HG03342 (cell line): Measurements from ENCODE around the gene EMSY.
"Not testable (repeated sequence)": the region's sequence is repeated elsewhere in the genome, so short reads cannot be mapped to it uniquely, and the experiment has no call there.

Source experiments
- ATAC-seq: cut with Tn5 transposase; IDR thresholded peaks from one replicate; pipeline ENCODE4 v1.9.1; 2021; ENCODE audit warnings: mild to moderate bottlenecking, moderate library complexity; ENCODE audit not compliant: unreplicated experiment

Gene EMSY

GRCh38 chr11:76562541-76562940 is 117.7 kb downstream of the EMSY start:
- no peak for ATAC-seq

GRCh38 chr11:76564364-76564763 is 119.5 kb downstream of the EMSY start:
- ATAC-seq, result no peak

DNA sequence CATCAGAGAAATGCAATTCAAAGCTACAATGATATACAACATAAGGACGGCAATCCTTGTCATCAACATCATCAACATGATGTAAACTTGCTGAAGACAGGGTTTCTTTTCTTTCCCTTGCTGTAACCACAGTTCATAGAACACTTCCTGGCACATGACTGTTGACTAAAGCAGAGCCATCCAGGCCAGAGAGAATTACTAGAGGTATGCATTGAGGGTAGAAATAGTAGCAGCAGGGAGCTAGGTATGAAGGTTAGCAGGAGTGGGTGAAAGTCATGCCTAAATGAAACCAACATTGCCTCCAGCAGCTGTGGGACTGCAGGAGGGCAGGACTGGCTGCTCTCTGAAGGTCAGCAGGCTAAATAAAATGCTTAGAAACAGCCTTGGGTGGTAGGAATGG is 122.0 kb downstream of the EMSY start:
- ATAC-seq, result no peak

DNA sequence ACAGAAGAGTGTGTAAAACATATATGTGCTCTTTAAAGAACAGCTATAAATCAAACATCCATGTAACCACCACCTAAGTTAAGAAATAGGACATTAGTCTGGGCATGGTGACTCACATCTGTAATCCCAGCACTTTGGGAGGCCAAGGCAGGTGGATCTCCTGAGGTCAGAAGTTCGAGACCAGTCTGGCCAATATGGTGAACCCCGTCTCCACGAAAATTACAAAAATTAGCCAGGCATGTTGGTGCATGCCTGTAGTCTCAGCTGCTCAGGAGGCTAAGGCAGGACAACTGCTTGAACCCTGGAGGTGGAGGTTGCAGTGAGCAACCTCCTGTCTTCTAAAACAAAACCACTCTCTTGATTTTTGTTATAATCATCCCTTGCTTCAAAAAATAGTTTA is 122.4 kb downstream of the EMSY start:
- ATAC-seq, result no peak

GRCh38 chr11:76568139-76568538 is 123.3 kb downstream of the EMSY start:
- no peak for ATAC-seq

DNA sequence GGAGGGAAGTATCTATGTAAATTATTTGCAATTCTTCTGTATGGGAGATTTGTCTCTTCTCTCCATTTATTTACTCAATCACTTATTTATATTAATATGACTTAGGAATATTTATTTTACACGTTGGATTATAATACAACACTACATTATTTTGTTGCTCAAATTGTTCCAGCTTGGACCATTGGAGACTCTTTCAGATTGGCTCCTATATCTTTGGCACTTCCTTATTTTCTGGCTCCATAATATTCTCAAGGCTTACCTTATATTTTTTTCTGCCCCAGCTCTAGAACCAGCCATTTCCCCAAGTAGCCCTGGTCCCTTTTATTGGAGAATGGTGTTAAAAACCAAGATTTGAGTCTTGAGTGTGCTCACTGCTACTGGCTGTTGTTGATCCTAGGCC is 123.8 kb downstream of the EMSY start:
- no peak for ATAC-seq

DNA sequence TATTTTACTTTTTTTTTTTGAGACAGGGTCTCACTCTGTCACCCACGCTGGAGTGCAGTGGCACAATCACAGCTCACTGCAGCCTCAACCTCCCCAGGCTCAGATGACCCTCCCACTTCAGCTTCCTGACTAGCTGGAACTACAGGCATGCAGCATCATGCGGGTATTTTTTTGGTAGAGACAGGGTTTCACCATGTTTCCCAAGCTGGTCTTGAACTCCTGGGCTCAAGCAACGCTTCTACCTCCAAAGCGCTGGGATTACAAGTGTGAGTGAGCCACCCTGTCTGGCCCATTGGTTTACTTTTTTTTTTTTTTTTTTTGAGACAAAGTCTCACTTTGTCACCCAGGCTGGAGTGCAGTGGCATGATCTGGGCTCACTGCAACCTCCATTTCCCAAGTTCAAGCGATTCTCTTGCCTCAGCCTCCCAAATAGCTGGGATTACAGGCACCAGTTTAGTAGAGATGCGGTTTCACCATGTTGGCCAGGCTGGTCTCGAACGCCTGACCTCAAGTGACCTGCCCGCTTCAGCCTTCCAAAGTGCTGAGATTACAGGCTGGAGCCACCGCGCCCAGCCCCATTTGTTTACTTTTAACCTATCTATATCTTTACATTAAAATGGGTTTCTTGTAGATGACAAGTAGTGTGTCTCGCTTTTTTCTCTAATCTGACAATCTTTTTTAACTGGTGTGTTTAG is 127.5 kb downstream of the EMSY start:
- ATAC-seq, result not testable (repeated sequence)

GRCh38 chr11:76574406-76574805 is 129.6 kb downstream of the EMSY start:
- no peak for ATAC-seq

DNA sequence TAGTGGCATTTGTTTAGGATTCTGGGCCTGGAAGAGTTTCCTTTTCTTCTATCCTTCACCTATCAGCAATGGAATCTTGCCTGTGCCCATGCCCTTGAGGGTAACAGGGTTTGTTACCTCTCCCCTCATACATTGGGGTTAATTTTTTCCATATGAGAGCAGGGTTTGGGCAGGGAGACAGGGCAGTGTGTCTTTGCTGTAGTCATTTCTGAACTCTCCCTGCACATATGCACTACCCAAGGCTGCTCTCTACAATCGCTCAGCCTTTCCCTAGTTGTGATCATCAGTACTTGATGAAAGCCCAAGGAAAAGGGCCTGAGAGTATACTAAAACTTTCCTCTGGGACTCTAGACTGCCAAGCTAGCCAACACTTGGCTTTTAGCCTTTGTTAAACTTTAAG is 130.1 kb downstream of the EMSY start:
- no peak for ATAC-seq

DNA sequence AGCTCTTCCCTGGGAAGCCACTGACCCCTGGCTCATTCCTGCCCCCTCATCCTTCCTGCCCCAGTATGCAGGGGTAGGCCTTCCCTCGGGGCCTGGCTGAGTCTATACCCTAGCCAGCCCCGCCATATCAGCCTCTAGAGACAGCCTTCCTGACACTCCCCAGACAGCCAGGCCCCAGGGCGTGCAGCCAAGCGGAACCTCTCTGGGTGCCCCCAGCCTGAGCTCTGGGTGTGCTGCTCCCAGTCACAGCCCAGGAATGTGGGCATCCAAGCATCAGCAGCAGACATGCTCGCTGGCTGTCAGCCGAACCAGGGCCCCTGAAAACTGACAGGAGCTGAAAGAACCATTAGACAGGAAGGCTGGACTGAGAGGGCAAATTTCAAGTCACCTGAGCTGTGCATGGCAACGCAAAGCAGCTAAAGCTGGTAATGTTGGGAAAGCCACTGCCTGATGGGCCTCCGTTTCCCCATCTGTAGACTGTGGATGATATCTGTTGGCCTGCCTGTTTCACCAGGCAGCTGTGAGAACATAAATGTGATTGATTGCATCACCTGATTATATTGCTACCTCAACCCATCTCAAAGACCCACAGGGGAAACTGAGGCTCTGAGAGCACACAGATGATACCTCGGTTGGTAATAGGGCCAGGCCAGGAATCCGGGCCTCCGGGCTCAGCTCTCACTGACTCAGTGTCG is 132.6 kb downstream of the EMSY start:
- no peak for ATAC-seq

- ATAC-seq, result no peak
Measured at GRCh38 chr11:76577921-76578653, 133.3 kb downstream of the EMSY start.

DNA sequence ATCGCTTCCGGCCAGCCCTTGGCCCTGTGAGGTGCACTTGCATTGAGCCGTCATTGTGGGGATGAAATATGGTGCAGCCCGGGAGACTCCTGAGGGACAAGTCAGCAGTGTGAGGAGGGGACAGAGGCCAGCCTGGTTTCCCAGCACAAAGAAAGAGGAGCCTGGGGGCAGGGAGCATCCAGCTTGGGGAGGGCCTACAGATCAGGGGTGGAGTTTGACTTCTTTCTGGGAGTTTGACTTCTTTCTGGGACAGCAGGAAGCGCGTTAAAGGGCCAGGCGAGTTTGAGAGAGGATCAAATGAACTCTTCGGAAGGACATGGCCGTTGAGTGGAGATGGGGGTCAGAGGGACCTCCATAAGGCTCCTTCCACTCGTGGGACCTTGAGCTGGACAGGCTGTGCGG is 133.8 kb downstream of the EMSY start:
- ATAC-seq, result no peak

- no peak for ATAC-seq
Measured at GRCh38 chr11:76579056-76579751, 134.4 kb downstream of the EMSY start.

DNA sequence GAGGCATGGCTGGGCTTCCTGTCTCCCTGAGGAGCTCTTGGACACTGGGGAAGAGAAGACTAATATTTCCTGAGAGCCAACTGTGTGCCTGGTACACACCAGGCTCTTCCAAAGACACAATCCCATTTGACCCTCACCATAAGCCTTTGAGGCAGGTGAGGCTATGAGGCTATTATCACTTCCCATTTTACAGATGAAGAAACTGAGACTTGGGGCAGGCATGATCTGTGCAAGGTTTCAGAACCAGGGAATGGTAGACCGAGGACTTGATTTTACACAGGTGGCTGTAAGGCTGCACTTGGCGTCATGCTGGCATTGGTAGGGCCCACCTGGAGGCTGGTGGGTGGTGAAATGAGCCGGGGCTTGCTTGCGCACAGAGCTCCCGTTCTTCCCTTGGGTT is 134.9 kb downstream of the EMSY start:
- no peak for ATAC-seq

- not testable (repeated sequence) for ATAC-seq
Measured at GRCh38 chr11:76582471-76582870, 137.7 kb downstream of the EMSY start.

DNA sequence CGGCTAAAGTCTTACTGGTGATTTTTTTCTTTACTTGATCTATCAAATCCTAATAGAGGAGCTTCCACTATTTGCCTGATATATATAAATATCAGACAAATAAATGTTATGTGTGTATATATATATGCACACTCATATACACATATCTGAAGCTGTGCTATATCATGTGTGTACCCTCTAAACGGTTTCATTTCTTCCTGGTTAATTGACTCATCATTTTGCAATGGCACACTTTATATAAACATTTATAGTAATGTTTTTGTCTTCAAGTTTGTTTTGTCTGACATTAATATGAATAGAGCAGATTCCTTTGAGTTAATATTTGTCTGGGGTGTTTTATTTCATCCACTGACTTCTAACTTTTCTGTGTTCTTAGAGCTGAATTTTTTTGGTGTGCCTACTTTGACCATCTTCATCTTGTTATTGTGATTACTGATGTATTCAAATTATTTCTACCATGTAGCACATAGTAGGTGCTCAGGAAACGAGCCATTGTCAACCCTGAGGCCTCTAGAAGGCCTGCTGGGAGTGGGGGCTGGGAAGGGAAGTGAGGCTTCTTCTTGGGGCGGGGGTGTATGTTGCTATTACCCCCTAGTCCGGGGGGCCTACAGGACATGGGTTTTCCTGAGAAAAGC is 143.1 kb downstream of the EMSY start:
- no peak for ATAC-seq

- no peak for ATAC-seq
Measured at GRCh38 chr11:76588455-76589325, 143.9 kb downstream of the EMSY start.

GRCh38 chr11:76589477-76589876 is 144.7 kb downstream of the EMSY start:
- ATAC-seq, result no peak

- no peak for ATAC-seq
Measured at GRCh38 chr11:76589964-76590950, 145.4 kb downstream of the EMSY start.
